Measurements from ENCODE around the gene KCNK3.

KCNK3 gene

DNA sequence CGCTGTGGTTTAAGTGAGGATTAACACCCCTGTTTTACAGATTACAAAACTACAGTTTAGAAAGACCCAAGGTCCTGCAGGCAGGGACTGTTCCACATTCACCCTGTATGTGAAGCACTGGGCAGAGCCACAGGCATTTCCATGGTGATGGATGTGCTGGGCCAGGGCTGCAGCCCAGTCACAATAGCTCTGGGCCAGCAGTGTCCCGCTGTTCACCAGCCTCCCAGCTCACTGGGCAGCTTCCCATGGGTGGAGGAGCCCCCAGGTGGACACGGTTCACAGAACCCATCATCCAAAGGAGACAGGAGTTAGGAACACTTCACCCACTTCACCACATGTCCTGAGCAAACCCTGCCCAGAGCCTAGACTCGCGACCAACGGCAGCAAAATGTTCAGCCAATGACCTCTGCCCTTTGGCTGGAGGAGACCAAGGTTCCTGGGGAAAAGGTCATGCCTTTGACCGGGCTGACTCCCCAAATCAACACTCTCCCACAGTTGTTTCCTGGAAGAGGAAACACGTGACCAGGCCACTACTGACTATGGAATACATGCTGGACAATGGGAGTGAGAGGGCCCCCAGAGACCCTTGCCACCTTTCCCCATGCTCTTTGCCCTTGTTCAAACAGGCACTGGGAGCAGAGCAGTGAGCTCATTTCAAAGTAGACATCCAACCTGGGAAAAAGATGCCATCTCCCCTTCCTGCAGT lies 43.5 kb downstream of the KCNK3 start:
- H3K27ac ChIP-seq = no peak overlapping the region
- TF ChIP-seq, protein P1, sequence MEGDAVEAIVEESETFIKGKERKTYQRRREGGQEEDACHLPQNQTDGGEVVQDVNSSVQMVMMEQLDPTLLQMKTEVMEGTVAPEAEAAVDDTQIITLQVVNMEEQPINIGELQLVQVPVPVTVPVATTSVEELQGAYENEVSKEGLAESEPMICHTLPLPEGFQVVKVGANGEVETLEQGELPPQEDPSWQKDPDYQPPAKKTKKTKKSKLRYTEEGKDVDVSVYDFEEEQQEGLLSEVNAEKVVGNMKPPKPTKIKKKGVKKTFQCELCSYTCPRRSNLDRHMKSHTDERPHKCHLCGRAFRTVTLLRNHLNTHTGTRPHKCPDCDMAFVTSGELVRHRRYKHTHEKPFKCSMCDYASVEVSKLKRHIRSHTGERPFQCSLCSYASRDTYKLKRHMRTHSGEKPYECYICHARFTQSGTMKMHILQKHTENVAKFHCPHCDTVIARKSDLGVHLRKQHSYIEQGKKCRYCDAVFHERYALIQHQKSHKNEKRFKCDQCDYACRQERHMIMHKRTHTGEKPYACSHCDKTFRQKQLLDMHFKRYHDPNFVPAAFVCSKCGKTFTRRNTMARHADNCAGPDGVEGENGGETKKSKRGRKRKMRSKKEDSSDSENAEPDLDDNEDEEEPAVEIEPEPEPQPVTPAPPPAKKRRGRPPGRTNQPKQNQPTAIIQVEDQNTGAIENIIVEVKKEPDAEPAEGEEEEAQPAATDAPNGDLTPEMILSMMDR (IDR thresholded peaks at IDR 0.05) = no peak
- TF ChIP-seq ZFX (IDR thresholded peaks at IDR 0.05; ENCODE audit: borderline replicate concordance) = no peak

DNA sequence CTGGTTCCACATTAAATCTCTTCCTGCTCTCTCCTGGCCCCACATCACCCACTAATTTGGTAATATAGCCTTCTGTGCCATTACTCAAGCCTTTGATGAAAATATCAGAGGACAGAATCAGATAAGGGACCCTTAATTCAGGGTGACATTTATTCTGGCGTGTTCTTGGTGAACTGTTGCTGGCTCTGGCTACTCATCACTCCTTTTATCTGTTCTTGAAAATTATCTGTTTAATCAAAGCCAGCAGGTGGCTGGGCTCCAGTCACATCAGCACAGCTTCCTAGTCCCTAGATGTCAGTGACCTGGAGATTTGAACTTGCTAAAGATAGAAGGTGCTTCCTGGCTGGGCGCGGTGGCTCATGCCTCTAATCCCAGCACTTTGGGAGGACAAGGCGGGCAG lies 44.7 kb downstream of the KCNK3 start:
- H3K27ac ChIP-seq = no peak overlapping the region
- TF ChIP-seq, protein P1 (IDR thresholded peaks at IDR 0.05) = no peak
- no peak for TF ChIP-seq ZFX (IDR thresholded peaks at IDR 0.05; ENCODE audit: borderline replicate concordance)

DNA sequence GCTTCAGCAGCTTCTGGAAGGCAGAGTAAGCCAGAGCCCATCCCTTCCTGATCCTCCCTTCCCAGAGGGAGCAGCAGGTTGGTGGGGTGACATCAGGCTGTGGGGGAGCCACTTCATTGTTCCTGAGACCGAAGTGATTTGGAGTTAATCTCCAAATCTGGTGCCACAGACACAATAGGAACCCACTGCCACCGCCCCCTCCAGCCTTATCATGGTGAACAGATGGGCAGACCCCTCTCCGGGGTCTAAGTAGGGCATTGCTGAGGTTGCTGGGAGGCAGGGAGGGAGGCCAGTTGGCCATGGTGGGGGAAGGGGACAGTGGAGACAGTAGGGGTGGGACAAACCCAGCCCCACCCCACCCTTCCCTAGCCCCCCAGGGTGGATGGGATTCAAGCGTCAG lies 46.0 kb downstream of the KCNK3 start:
- H3K27ac ChIP-seq = no peak overlapping the region
- TF ChIP-seq, protein P1 (IDR thresholded peaks at IDR 0.05) = no peak
- no peak for TF ChIP-seq ZFX (IDR thresholded peaks at IDR 0.05; ENCODE audit: borderline replicate concordance)

DNA sequence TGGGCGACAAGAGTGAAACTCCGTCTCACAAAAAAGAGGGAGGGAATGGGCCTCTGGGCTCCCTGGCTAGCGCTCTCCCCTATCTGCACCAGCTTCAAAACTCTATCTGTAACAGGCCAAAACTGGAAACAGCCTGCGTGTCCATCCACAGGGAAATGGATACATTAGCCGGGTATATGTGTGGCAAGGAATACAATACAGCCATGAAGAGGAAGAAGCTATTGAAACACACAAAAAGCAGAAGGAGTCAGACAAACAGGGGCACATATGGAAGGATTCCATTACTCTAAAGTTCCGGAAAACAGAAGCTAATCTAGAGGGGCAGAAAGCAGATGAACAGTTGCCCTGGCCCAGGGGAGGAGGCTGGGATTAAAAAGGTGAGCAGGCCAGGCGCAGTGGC lies 47.0 kb downstream of the KCNK3 start:
- TF ChIP-seq ZFX (IDR thresholded peaks at IDR 0.05; ENCODE audit: borderline replicate concordance) = no peak
- TF ChIP-seq, protein P1 (IDR thresholded peaks at IDR 0.05) = no peak
- H3K27ac ChIP-seq = no peak overlapping the region

DNA sequence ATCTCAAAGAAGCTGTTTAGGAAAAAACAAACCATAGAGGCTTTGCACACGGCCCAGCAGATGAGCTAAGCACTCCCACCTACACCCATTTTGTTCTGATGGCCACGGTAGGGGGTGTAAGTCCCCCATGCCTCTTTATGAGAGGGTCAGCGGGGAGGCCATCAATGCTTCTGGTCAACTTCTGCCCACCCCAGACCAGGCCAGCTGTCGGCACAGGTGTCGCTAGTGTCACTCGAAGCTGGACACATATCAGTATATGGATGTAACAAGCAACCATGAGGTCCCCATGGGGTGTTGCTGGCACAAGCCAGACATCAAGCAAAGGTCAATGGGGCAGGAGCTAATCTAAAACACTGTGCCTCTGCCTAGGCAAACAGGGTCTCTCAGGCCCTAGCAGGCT lies 47.8 kb downstream of the KCNK3 start:
- no peak overlapping the region for H3K27ac ChIP-seq
- TF ChIP-seq, protein P1 (IDR thresholded peaks at IDR 0.05) = no peak
- TF ChIP-seq ZFX (IDR thresholded peaks at IDR 0.05; ENCODE audit: borderline replicate concordance) = no peak

DNA sequence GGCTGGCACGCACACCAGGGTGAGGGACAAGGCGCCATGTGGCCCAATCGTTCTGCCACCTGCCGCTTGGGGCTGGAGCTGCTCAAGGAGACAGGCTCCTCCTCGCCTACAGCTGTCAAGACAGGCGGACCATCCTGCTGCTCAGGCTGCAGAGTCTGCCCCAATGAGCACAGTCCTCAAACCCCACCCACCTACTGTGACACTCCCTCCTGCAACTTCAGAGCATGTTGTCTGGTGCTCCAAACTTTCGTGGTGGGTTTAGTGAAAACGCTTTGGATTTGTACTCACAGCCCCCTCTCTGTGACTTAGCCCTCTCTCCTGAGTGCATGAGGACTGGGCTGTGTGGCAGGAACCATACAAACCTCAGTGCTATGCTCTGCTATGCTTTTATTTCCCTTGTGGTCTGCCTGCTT lies 48.4 kb downstream of the KCNK3 start:
- TF ChIP-seq, protein P1 (IDR thresholded peaks at IDR 0.05) = peak; percentile 8; the same call in 1 of the 2 replicates
- TF ChIP-seq ZFX (IDR thresholded peaks at IDR 0.05; ENCODE audit: borderline replicate concordance) = no peak
- no peak overlapping the region for H3K27ac ChIP-seq

DNA sequence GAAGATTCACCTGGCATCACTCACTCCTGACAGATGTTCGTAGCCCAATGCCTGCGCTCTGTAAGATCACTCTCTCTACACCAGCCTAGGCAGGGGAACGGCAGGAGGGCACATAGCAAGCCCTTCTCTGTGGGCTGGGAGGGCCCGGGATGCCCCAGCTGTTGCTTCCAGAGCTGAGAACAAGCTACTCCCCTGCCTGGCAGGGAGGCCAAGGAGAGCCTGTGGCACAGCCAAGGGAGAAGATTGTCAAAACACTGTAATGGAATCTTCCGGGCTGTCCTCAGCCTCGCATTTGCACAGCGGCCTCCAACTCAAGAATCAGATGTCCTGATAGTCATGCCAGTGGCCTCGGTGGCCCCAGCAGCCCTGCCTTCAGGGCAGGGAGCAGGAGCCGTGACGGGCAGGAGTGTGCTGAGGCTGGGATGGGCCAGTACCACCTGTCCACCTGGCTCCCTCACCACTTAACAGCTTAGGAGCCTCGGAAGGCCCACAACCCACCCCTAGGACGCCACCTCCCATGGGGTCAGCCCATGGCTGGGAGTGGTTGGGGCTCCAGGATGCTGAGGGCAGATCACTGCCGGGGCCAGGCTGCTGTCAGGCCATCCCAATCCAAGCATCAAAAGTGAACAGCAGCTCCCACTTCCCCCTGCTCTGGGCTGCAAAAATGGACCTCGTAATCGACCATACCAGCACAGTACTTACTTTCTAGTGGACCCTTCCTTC lies 49.7 kb downstream of the KCNK3 start:
- TF ChIP-seq, protein P1 (IDR thresholded peaks at IDR 0.05) = no peak
- no peak for TF ChIP-seq ZFX (IDR thresholded peaks at IDR 0.05; ENCODE audit: borderline replicate concordance)
- no peak overlapping the region for H3K27ac ChIP-seq
